ENCODE measurements around the gene MYO7A.

MYO7A gene

DNA sequence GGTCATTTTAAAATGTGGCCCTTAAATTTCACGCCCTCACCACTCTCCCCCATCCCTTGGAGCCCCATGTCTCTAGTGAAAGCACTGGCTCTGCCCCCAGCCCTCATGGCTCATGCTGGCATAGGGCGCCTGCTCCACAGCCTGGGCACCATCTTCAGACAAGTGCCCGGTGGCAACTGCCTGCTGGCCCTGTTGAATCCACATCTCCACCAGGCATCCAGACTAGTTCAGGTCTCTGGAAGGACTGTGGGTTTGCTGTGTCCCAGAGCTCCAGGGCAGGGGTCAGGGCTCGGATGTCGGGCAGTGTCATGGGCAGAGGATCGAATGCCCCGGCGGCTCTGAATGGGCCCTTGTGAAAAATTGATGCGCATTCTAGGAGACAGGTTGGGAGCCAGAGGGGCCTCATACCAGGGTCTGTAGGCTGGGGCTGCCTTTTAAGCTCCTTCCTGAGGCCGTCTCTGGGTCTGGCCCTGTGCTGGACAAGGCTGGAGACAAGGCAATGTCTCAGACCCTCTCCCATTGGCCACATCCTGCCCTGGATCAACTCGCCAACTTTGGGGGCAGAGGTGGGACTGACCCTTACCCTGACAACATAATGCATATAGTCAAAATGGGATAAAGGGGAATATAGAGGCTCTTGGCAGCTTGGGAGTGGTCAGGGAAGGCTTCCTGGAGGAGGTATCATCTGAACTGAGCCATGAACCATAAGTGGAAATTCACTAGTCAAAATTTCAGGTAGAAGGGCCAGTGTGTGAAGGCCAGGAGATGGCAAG is 1.2 kb downstream of the MYO7A start:
- DNase-seq: no peak

DNA sequence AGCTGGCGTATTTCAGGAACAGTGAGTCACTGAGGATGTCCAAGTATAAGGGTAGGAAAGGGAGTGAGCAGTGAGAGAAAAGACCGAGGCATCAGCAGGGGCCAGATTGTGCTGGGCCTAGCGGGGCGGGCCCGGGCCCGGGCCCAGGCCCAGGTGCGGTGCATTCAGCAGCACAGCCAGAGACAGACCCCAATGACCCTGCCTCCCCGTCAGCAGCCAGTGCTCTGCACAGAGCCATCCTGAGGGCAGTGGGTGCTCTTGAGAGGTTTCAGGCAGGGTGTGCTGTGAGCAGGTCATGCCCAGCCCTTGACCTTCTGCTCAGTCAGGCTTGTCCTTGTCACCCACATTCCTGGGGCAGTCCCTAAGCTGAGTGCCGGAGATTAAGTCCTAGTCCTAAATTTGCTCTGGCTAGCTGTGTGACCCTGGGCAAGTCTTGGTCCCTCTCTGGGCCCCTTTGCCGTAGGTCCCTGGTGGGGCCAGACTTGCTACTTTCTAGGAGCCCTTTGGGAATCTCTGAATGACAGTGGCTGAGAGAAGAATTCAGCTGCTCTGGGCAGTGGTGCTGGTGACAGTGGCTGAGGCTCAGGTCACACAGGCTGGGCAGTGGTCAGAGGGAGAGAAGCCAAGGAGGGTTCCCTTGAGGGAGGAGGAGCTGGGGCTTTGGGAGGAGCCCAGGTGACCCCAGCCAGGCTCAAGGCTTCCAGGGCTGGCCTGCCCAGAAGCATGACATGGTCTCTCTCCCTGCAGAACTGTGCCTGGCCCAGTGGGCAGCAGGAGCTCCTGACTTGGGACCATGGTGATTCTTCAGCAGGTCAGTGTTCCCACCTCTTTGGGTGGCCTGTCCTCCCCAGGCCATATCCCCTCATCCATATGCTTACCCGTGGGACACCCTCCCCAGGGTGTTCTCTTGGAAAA is 2.1 kb downstream of the MYO7A start:
- no peak for DNase-seq

DNA sequence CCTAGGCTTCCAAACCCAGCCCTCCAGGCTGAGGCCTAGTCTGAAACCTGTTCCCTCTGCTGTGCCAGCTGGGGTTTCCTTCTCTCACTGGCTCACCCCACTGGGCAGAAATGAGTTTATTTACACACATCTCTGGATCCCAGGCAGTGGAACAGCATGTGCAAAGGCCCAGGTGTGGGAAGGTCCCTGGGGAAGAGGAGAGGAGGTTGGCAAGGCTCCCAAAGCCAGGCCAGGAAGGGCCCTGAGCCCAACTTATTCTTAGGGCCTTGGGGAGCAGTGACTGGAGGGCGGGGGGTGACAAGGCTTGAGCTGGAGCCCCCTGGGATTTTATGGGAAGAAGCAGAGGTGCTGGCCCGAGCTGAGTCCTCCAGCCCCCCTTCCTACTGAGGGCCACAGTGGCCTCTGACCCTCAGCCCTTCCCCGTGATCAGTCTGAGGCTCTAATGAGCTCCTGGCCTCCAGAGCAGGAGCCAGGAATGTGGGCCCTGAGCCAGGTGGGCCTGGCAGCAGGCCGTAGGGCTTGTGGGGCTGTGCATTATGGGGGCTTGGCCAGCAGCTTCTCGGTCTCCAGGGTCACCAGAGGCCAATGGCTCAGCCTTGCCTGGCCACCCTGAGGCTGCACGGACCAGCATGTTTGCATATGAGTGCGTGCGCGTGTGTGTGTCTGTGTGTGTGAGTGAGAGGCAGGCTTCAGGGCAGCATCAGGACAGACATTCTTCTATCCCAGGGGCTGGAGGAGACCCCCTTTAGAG is 2.9 kb downstream of the MYO7A start:
- no peak for DNase-seq

DNA sequence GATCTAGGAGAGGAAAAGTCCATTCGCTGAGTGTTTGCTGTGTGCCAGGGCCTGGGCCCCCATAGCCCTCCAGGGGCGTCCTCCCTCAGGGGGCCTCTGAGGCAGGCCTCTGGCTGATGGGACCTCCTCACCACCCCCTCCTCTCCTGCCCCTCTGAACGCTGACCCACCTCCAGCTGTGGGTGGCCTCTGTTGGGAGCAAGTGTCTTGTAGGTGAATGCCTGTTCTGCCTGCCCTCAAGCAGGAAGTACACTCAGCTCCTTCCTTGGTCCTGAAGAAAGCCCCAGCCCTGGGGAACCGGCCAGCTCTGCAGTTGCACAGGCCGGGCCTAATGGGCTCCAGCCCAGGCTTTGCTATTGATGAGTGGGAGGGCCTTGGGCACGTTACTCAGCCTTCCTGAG is 3.5 kb downstream of the MYO7A start:
- no peak for DNase-seq

DNA sequence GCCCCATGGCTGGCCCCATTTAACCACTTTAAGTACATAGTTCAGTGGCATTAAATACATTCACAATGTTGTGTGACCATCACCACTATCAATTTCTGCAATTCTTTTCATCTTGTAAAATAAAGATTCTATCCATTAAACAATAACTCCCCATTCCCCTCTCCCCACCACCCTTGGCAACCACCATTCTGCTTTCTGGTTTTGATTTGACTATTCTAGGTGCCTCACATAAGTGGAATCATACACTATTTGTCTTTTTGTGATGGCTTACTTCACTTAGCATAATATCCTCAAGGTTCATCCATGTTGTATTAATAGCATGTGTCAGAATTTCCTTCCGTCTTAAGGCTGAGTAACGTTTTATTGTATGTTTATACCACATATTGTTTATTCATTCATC is 7.0 kb downstream of the MYO7A start:
- no peak for DNase-seq

DNA sequence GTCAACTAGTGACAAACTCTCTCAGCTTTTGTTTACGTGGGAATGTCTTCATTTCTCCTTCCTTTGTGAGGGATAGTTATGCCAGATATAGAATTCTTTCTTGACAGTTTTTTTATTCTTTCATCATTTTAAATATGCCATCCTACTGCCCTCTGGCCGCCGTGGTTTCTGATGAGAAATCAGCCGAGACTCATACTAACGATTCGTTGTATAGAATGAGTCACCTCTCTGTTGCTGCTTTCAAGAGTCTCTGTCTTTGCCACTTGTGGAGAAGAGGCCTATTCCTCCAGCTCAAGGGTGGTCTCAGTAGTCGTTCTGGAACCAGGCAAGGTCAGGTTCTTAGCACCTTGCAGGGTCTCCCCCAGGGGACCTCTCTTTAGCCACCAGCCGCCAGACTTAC is 8.0 kb downstream of the MYO7A start:
- DNase-seq: no peak

DNA sequence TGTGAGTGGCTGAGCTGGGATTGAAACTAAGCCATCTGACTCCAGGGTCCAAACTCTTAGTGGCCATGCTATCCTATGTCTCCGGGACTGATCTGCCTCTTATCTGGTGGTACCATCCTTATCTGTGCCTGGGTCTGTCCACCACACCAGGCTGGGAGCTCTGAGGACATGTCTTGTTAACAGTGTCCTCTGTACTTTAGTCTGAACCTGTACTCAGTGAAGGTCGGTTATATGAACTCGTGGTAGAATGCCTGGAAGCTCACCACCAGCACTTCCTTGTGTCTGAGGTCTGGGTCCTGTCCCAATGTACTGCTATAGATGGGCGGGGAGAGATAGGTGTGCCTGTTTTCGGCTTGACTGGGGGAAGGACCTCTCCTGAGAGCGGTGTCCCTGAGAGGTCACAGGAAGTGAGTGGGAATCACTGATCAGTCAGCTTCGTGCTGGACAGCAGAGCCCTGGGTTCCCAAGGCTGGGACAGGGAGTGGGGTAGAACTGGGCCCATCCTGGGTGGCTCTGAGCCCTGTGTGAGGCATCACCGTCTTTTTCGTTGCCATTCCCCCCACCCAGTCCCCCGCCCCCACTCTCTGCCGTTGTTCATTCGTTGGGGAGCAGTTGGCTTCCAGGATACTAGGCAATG is 8.9 kb downstream of the MYO7A start:
- DNase-seq: no peak

DNA sequence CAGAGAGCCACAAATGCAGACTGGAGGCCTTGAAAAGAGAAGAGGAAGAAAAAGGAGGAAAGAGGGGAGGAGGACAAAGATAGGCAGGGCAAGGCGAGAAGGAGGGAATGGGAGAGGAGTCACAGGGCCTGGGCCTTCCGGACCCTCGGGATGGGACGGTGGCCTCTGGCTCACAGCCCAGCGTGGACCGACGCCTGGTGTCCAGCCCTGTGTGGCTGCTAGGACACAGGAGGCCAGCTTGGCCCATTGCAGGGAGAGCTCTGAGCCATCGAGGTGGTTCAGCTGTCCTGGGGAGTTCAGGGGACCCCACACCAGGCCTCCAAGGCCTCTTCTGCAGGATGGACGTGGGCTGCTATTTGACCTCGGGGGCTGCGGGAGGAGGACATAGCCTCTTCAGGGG is 9.4 kb downstream of the MYO7A start:
- DNase-seq: no peak

DNA sequence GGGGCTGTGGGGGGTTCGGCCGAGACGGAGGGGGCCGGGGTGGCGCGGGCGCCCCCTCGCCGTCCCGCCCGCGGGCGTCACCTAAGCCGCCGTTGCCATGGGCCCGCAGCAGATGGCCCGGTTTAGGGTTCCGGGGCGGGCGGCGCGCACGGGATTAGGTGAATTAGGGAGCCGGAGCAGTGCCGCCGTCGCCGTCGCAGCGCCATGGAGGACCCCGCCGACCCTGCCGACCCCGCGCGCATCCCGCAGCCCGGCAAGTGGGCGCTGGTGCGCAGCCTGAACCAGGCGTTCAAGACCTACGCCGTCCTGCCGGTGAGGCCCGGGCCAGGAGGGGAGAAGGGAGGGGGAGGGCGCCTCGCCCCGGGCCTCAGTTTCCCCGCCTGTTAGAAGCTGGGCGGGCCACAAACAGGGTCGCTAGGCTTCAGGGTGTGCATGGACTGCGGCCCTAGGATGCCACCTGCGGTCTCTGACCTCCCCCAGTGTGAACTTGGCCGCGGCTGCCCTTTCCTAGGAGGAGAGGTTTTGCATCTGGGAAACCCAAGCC is 10.1 kb downstream of the MYO7A start:
- DNase-seq: no peak

DNA sequence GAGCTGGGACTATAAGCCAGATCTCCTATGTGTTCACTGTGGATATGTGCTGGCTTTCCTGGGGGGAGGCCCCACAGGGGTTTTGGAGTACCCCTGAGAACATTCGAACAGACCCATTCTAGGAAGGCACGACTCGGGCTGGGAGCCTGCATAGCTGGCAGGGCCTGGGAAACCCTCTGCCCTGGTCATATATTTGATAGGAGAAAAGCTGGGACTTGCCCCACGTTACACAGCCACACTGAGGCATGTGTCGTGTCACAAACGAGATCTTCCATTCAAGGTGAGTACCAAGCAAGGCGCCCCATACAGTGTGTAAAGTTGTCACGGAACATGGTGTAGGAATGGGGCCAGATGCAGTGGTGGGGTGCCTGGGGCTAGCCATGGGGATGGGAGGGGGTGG is 11.2 kb downstream of the MYO7A start:
- DNase-seq: no peak

DNA sequence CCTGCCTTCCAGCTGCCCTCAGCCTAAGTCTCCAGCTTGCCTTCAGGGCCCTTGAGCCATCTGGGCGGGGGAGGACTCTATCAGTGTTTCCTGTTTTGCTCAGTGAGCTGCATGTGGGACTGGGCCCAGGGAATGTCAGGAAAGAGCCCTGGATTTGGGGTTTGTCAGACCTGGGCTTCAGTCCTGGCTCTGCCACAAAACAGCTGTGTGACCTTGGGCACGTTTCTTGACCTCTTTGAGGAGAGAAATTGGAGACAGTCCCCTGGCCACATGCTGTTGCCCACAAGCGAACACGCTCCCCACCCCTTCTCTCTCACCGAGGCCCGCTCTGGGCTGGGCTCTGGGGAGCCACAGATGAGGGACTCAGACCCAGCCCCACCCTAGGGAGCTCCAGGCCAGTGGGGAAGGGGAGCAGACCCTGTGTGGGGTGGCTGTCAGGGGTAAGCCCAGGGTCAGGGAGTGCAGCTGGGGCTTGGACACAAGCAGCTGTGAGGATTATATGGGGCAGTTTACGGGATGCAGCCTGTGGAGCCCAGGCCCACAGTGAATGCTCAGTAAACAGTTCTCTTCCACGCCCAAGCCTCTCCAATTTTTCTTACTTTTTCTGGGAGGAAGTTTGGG is 12.3 kb downstream of the MYO7A start:
- no peak for DNase-seq

DNA sequence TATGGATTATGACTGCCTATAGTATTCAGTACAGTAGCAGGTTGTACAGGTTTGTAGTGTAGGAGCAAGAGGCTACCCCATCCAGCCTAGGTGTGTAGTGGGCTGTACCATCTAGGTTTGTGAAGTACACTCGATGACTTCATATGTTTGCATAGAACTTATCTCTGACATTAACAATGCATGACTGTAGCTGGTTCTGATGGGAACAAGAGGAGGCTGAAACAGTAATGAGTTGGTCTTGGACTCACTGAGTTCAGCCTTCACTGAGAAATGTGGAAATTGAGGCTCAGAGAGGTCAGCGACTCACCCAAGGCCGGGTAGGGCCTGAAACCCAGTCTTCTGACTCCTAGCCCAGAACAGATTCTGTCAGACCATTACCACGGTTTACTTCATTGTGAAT is 13.0 kb downstream of the MYO7A start:
- peak; percentile 42 for DNase-seq

DNA sequence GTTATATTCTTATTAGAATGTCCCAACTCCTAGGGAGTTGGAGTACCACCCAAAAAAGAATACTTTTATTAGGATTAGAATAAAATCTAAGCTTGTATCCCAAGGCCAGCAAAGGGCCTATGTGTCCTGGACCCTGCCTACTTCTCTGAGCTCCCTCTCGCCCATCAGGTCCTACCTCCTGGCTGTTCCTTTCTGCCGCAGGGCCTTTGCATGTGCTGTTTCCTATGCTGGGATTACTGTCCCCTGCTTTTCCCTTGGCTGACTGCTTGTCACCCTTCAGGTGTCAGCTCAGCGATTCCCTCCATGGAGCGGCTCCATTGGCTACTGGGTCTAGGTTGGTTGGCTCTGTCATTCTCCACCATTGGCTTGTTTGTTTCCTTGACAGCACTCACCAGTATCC is 13.4 kb downstream of the MYO7A start:
- no peak for DNase-seq

DNA sequence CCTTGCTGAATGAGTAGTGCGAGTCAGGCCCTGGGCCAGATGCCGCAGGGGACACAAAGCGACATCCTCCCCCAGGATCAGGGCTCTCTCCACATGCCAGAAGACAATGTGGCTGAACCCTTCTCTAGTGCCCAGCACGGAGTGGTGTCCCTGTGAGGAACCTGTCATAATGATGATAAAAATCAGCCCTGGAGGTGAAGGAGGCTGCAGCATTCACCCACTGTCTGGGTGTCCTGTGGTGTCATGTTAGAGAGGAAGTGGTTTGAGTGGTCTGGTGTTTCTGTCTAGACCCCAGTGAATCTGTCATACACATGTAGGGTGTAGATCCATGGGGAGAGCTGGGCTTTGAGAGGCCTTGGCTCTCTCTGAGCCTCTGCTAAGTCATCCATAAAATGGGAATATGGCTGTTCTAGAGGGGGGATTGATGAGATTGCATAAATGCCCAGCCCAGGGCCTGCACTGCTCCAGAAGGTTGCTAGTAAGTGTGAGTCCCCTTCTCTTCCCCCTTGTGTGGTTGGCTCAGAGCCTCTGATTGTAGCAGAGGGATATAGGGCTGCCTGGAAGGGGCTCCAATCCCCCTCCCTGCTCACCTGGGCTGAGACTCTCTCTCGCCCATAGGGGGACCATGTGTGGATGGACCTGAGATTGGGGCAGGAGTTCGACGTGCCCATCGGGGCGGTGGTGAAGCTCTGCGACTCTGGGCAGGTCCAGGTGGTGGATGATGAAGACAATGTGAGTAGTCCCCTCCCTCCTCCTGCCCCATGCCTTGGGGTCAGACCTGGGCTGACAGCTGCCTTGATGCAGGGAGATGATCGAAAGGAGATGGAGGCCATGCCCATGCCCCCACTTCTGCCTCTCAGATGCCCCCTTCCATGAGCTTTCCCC is 14.3 kb downstream of the MYO7A start:
- DNase-seq: no peak

DNA sequence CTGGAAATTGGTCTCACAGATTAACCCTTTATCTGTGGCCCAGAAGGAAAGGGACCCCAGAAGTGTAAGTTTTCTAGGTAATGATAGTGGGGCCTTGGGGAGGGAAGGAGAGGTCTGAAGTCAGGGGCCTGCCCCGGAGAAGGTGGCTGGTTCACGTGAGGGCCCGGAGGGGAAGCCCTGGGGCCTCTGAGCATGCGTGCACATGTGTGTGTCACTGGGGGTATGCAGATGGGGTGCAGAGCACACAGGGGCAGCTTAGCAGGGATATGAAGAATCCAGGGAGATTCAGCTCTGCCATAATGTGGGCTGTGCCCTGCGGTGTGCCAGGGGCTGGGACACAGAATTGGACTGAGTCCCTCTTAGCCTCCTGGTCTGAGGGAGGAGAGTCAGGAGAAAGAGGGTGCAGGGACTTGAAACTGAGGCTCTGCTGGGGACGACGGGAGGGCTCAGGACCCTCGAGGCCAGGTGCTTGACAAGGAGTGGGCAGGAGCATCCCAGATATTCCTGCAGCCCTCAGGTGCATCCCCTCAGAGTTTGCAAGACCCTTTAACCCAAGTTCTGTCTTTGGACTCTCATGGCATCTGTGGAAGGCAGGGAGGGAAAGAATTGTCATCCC is 15.5 kb downstream of the MYO7A start:
- no peak for DNase-seq

DNA sequence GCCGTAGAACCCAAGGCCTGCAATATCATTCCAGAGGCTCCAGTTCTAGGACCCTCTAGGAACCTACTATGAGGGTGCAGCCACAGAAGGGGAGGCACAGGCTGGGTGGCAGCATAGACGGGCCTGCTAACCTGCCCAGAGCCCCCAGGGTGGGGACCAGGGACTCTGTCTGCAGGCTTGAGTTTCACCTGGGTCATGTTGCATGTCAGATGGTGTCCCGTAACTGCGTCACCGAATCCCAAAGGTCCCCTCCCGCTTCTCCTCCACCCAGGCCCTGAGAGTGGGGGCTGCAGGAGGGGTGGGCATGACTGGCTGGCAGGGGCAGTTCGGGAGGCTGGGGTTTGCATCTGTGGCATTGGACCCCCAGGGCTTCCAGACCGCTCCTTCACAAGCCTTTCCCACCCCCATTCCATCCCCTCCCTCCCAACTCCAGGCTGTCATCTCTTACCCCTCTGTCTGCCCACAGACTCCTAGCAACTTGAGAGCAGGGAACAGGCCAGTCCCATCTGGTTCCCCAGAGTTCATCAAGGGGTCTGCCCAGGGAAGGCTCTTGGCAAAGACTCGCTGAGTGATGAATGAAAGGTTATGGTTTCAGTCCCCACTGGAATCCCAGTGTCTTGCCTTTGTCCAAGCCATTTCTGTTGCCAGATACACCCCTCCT is 16.3 kb downstream of the MYO7A start:
- DNase-seq: no peak

DNA sequence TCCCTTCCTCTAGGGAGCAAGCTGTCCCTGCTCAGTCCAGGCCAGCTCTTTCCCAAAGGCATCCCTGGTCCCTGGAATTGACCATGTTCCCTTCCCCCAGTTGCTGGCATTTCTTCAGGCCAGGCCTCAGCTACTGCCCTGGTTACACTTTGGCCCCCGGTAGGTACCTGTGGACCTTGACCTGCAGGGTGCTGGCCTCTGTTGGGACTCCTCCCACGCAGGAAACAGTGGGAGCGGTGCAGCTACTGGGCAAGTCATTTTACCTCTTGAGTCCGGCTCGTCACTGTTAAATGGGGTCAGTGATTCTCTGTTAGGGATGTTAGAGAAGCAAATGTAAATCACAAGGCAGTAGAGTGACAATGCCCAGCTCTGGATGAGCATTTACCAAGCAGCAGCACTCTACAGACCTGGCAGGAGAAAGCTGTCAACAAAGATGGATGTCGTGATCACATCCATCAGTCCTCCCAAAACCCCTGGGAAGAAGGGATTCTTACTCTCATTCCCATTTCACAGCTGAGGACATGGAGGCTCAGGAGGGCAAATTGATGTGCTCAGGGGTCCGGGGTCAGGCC is 16.9 kb downstream of the MYO7A start:
- DNase-seq: no peak

DNA sequence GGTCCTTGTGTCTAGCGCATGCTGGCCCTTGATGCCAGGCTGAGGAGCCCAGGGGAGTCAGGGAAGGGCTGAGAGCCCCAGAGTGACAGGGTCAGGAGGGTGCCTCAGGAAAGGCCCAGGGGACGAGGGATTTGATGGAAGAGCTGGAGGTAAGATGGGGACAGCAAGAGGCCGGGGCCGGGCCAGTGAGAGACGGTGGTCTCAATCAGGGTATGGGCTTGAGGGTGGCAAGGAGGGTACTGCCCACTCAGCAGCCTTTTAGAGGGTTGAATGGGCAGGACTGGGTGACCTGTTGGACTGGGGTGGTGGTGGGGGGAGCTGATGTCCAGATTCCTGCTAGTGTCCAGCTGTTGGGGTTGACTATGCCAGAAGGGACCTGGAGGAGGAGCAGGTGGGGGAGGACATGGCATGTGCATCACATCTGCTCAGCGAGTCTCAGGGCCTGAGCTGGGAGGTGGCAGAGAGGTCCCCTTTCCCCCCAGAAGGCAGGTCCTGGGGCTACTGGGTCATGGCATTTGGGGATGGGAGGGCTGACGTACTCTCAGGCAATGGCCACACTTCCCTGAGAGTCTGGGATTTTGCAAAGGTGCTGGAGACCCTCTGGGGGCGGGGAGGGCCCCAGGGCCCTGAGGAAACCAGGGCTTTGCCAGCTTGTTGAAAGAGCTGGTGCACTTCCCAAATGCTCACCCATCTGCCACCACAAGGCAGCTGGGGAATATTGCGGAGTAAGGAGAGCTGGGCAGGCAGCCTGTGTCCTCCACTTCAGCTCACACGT is 18.4 kb downstream of the MYO7A start:
- no peak for DNase-seq

DNA sequence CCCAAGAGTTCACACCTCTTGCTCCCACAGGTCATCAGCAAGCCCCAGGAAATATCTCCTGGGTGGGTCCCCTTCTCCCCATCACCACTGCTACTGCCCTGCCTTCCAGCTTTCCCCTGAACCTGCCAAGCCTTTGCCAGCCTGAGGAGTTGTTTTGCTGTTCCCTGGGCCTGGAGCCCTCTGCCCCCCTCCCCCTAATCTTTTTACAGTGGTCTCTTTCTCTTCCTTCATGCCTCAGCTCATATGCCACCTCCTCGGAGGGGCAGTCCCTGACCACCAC is 18.9 kb downstream of the MYO7A start:
- DNase-seq: no peak
